IMR-90 (cell line): ENCODE measurements around the gene SMC1B. TPM values are rescaled to one million over a fixed set of nuclear protein-coding genes. Genes with fewer than 3 reads are reported as not detected.

Experiments used
- ATAC-seq: fragments of 200-7000 bp; cut with Tn5 transposase; 2 replicates; pipeline ENCODE4 v1.9.1; 2020; ENCODE audit warnings: low read depth, mild to moderate bottlenecking, moderate library complexity
- BruUV-seq: library from RNA; stranded (reverse); fragments of 400-500 nt; replicated peaks from 2 replicates; lab custom pipeline; 2021; lab: Mats Ljungman, UMichigan
- CTCF ChIA-PET: fragments of 300-600 bp; formaldehyde crosslinking; extraction: SDS; loops from one replicate; lab custom pipeline; 2021; ENCODE audit warnings: antibody characterized with exemption; lab: Yijun Ruan, JAX
- POLR2A ChIA-PET: fragments of 300-600 bp; sonication (Branson Sonifier 250); formaldehyde crosslinking; loops from one replicate; lab custom pipeline; 2022; ENCODE audit warnings: antibody characterized with exemption; ENCODE audit not compliant: unreplicated experiment; lab: Charles Lee
- DNase-seq: peaks from one replicate; pipeline ENCODE4 v3.0.0; 2013
- H2AFZ ChIP-seq: replicated peaks from 2 replicates; pipeline ENCODE3; 2013; ENCODE audit warnings: low read length, mild to moderate bottlenecking; ENCODE audit not compliant: poor library complexity
- H2AK5ac ChIP-seq: 2 replicates; pipeline ENCODE4 v1.6.1; 2013; ENCODE audit warnings: low read depth, low read length, inconsistent platforms
- H2AK9ac ChIP-seq: replicated peaks from 2 replicates; pipeline ENCODE3; 2013; ENCODE audit warnings: mild to moderate bottlenecking, low read depth, low read length, moderate library complexity; ENCODE audit not compliant: poor library complexity
- H2BK120ac ChIP-seq: 2 replicates; pipeline ENCODE4 v1.6.1; 2013; ENCODE audit warnings: low read depth, low read length, inconsistent platforms
- H2BK15ac ChIP-seq: 3 replicates; pipeline ENCODE4 v1.6.1; 2013; ENCODE audit warnings: low read depth, low read length, inconsistent platforms
- H2BK20ac ChIP-seq: 2 replicates; pipeline ENCODE4 v1.6.1; 2013; ENCODE audit warnings: low read depth, mild to moderate bottlenecking, inconsistent platforms, low read length, moderate library complexity
- H2BK5ac ChIP-seq: 2 replicates; pipeline ENCODE4 v1.6.1; 2013; ENCODE audit warnings: mild to moderate bottlenecking, low read depth, low read length, inconsistent platforms; ENCODE audit not compliant: poor library complexity, severe bottlenecking
- H3K14ac ChIP-seq: replicated peaks from 2 replicates; pipeline ENCODE4 v1.6.1; 2013; ENCODE audit warnings: low read depth, low read length, inconsistent platforms
- H3K18ac ChIP-seq: 2 replicates; pipeline ENCODE4 v1.6.1; 2013; ENCODE audit warnings: low read depth, low read length, control low read depth
- H3K23ac ChIP-seq: 2 replicates; pipeline ENCODE4 v1.6.1; 2013; ENCODE audit warnings: low read depth, low read length, inconsistent platforms
- H3K27ac ChIP-seq: 2 replicates; pipeline ENCODE4 v1.5.1; 2013; ENCODE audit warnings: mild to moderate bottlenecking, control low read depth, low read length; ENCODE audit not compliant: insufficient read depth
- H3K27me3 ChIP-seq: 2 replicates; pipeline ENCODE4 v1.6.1; 2013; ENCODE audit warnings: low read length; ENCODE audit not compliant: control insufficient read depth, insufficient read depth
- H3K36me3 ChIP-seq: 2 replicates; pipeline ENCODE4 v1.6.1; 2013; ENCODE audit warnings: low read length, mixed read lengths; ENCODE audit not compliant: control insufficient read depth, insufficient read depth
- H3K4ac ChIP-seq: 2 replicates; pipeline ENCODE4 v1.6.1; 2013; ENCODE audit warnings: low read depth, low read length, inconsistent platforms
- H3K4me1 ChIP-seq: 2 replicates; pipeline ENCODE4 v1.6.1; 2013; ENCODE audit warnings: low read length, mixed read lengths; ENCODE audit not compliant: control insufficient read depth, insufficient read depth
- H3K4me2 ChIP-seq: 2 replicates; pipeline ENCODE4 v1.6.1; 2013; ENCODE audit warnings: low read depth, mild to moderate bottlenecking, control low read depth, low read length, moderate library complexity
- H3K4me3 ChIP-seq: 2 replicates; pipeline ENCODE4 v1.5.1; 2013; ENCODE audit warnings: low read depth, mild to moderate bottlenecking, control low read depth, low read length, moderate library complexity; ENCODE audit not compliant: insufficient read depth
- H3K56ac ChIP-seq: 2 replicates; pipeline ENCODE4 v1.6.1; 2013; ENCODE audit warnings: low read length, inconsistent platforms; ENCODE audit not compliant: insufficient read depth; ENCODE audit errors: extremely low read depth
- H3K79me1 ChIP-seq, 2 experiments: 2 replicates each; pipeline ENCODE4 v1.6.1; 2013; ENCODE audit warnings: low read length in 2 of 2, inconsistent platforms in 1 of 2, low read depth in 1 of 2
- H3K9ac ChIP-seq: 2 replicates; pipeline ENCODE4 v1.6.1; 2013; ENCODE audit warnings: low read depth, low read length, control low read depth
- H3K9me1 ChIP-seq: 2 replicates; pipeline ENCODE4 v1.6.1; 2013; ENCODE audit warnings: low read length, inconsistent platforms; ENCODE audit not compliant: insufficient read depth
- H3K9me3 ChIP-seq: 2 replicates; pipeline ENCODE4 v1.6.1; 2013; ENCODE audit warnings: low read length; ENCODE audit not compliant: control insufficient read depth, insufficient read depth
- H4K20me1 ChIP-seq: 2 replicates; pipeline ENCODE4 v1.6.1; 2013; ENCODE audit warnings: low read length, inconsistent platforms; ENCODE audit not compliant: insufficient read depth
- H4K5ac ChIP-seq: 2 replicates; pipeline ENCODE4 v1.6.1; 2013; ENCODE audit warnings: mild to moderate bottlenecking, low read depth, low read length, control low read depth
- H4K8ac ChIP-seq, 2 experiments: 2 replicates each; pipeline ENCODE4 v1.6.1; 2013; ENCODE audit warnings: low read depth in 2 of 2, low read length in 2 of 2, control low read depth in 1 of 2, inconsistent platforms in 1 of 2
- H4K91ac ChIP-seq: 2 replicates; pipeline ENCODE4 v1.6.1; 2013; ENCODE audit warnings: low read depth, low read length, inconsistent platforms; ENCODE audit not compliant: insufficient read depth
- CEBPB ChIP-seq: IDR thresholded peaks from 2 replicates; pipeline ENCODE4 v1.6.1; 2012; ENCODE audit warnings: low read depth, low read length, improper control_type of control experiment
- FOS ChIP-seq: fragments of 150-350 bp; IDR thresholded peaks from 2 replicates; pipeline ENCODE4 v1.6.1; 2016; ENCODE audit warnings: low read depth, low read length
- MAFK ChIP-seq: IDR thresholded peaks from 2 replicates; pipeline ENCODE4 v1.6.1; 2012; ENCODE audit warnings: low read depth, low read length, improper control_type of control experiment
- MAZ ChIP-seq: IDR thresholded peaks from 2 replicates; pipeline ENCODE4 v1.6.1; 2012; ENCODE audit warnings: low read depth, mild to moderate bottlenecking, low read length, improper control_type of control experiment, moderate library complexity, borderline replicate concordance
- MXI1 ChIP-seq: IDR thresholded peaks from 2 replicates; pipeline ENCODE4 v1.6.1; 2012; ENCODE audit warnings: low read depth, mild to moderate bottlenecking, low read length, moderate library complexity, borderline replicate concordance
- NFE2L2 ChIP-seq: fragments of 150-350 bp; IDR thresholded peaks from 2 replicates; pipeline ENCODE4 v1.6.1; 2016; ENCODE audit warnings: low read depth, mild to moderate bottlenecking, low read length
- RCOR1 ChIP-seq: IDR thresholded peaks from 2 replicates; pipeline ENCODE4 v1.6.1; 2012; ENCODE audit warnings: mild to moderate bottlenecking, low read length, improper control_type of control experiment; ENCODE audit not compliant: insufficient replicate concordance
- SMC3 ChIP-seq: fragments of 150-350 bp; IDR thresholded peaks from 2 replicates; pipeline ENCODE4 v1.6.1; 2016; ENCODE audit warnings: low read depth, mild to moderate bottlenecking, antibody characterized with exemption, low read length, moderate library complexity
- WGBS, 2 experiments: methylation state at CpG; one replicate each; pipeline versions ENCODE4 v1.1.5 to v1.1.7; 2013; ENCODE audit warnings: missing lambda C conversion rate in 2 of 2; ENCODE audit not compliant: insufficient read length in 1 of 2; ENCODE audit errors: extremely low coverage in 2 of 2; 5-methylcytosine and 5-hydroxymethylcytosine counted together
- dilution Hi-C: fragments of 300-500 bp; cut with HindIII; formaldehyde crosslinking; loops from one replicate; pipeline ENCODE4 v1.14.3; 2018; ENCODE audit warnings: low sequenced_read_pairs; ENCODE audit not compliant: unreplicated experiment
- in situ Hi-C: fragments of 300-500 bp; cut with MboI; formaldehyde crosslinking; loops from 3 replicates; pipeline ENCODE4 v1.14.3; 2019; ENCODE audit warnings: low sequenced_read_pairs, inconsistent platforms, mixed read lengths
- intact Hi-C: fragments of 100-400 bp; cut with micrococcal nuclease; formaldehyde crosslinking; loops from 2 replicates; pipeline ENCODE4 v1.10.0; 2022
- polyA plus RNA-seq, 3 experiments: library from polyadenylated mRNA; depleted of rRNA; stranded (reverse); fragments of >200 nt; gene quantifications; 2 replicates each; pipeline ENCODE4 v1.2.3, GENCODE V29; 2012; ENCODE audit warnings: low replicate concordance in 1 of 3
- total RNA-seq: library from RNA; depleted of rRNA; stranded (reverse); fragments of >200 nt; gene quantifications from 2 replicates; pipeline ENCODE4 v1.2.3, GENCODE V29; 2012
- TF ChIP-seq, protein P1 (sequence below): fragments of 150-350 bp; IDR thresholded peaks from 2 replicates; pipeline ENCODE4 v1.6.1; 2017; ENCODE audit warnings: mild to moderate bottlenecking, antibody characterized with exemption, low read length, low read depth

Gene SMC1B
- total and polyA plus RNA-seq, 2 of the 4 experiments (the other 2 are of a cell fraction), result not detected

DNA sequence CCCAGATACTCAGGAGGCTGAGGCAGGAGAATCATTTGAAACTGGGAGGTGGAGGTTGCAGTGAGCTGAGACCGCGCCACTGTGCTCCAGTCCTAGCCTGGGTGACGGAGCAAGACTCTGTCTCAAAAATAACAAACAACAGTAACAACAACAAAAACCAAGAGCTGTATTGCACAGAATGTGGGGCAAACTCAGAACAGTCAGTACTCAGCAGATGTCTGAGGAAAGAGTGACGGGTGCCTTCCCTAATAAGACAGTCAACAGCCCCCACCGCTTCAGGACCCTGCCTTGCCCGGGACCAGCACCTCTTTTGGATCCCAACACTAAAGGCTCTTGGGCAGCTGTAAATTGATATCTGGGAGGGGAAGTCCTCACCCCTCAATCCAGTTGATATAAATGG is 40.4 kb upstream of the SMC1B start:
- H2AK5ac ChIP-seq, result peak overlapping the region; percentile 74; the same call in 1 of the 2 replicates
- TF ChIP-seq MAZ (no peak), SMC3 (no peak), CEBPB (no peak), NFE2L2 (no peak), RCOR1 (no peak), FOS (no peak), MXI1 (no peak), MAFK (no peak)
- TF ChIP-seq, protein P1, sequence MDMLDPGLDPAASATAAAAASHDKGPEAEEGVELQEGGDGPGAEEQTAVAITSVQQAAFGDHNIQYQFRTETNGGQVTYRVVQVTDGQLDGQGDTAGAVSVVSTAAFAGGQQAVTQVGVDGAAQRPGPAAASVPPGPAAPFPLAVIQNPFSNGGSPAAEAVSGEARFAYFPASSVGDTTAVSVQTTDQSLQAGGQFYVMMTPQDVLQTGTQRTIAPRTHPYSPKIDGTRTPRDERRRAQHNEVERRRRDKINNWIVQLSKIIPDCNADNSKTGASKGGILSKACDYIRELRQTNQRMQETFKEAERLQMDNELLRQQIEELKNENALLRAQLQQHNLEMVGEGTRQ, result no peak
- H3K23ac ChIP-seq, result no peak overlapping the region
- no peaks in the 10 kb centered on the region for H3K27me3 ChIP-seq
- no peaks in the 10 kb centered on the region for H3K79me1 ChIP-seq
- DNase-seq (no peak), ATAC-seq (no peak)
- no peak overlapping the region for H2AFZ ChIP-seq
- intact Hi-C loops, result no loop called here
- H3K27ac ChIP-seq, result no peak overlapping the region; the same call in 1 of the 2 replicates
- H3K36me3 ChIP-seq, result no peaks in the 10 kb centered on the region
- dilution Hi-C loops, result no loop called here
- no peak overlapping the region for H3K9ac ChIP-seq
- H3K56ac ChIP-seq, result no peak overlapping the region
- peak overlapping the region; percentile 85 for H3K4ac ChIP-seq
- no CpG with 5 or more reads among the region's 6 CpGs for WGBS, 2 experiments
- peak overlapping the region; percentile 57; the same call in 1 of the 2 replicates for H4K5ac ChIP-seq
- peak overlapping the region in 1 of 2 experiments; percentile 38; a peak in 1 of 4 replicates for H4K8ac ChIP-seq
- peak overlapping the region; percentile 30; the same call in 1 of the 2 replicates for H3K18ac ChIP-seq
- no peak overlapping the region for H3K4me2 ChIP-seq
- no peaks in the 10 kb centered on the region for H3K9me3 ChIP-seq
- peak overlapping the region; percentile 95 for H2BK20ac ChIP-seq
- no peak overlapping the region for H3K4me3 ChIP-seq
- ChIA-PET CTCF (no interaction called here), POLR2A (no interaction called here)
- H2AK9ac ChIP-seq, result peak overlapping the region; percentile 56
- peak overlapping the region; percentile 56 for H4K91ac ChIP-seq
- peak overlapping the region; percentile 94 for H2BK120ac ChIP-seq
- peaks cover 34% of the 10 kb centered on the region for H3K9me1 ChIP-seq
- no TSS peak for BruUV-seq
- H2BK15ac ChIP-seq, result peak overlapping the region; percentile 83; the same call in 1 of the 3 replicates
- in situ Hi-C loops, result loop anchor here (5.0 kb wide), 2 partner anchors 54 to 99 kb away; no protein-coding TSS in a partner anchor
- peaks cover 35% of the 10 kb centered on the region for H3K4me1 ChIP-seq
- H2BK5ac ChIP-seq, result no peak overlapping the region
- no peaks in the 10 kb centered on the region for H4K20me1 ChIP-seq
- peak overlapping the region; percentile 37 for H3K14ac ChIP-seq
